T-helper 2 cell (primary cell): ENCODE measurements around the gene ASB9.
"Not testable (repeated sequence)": the region's sequence is repeated elsewhere in the genome, so short reads cannot be mapped to it uniquely, and the experiment has no call there.

Source experiments
- DNase-seq, 5 experiments: peaks; one replicate each; pipeline versions ENCODE4 v3.0.0 to v3.0.0-alpha.2; 2012 to 2022

The ASB9 gene

GRCh38 chrX:15240414-15240813 lies 29.5 kb downstream of the ASB9 start:
- DNase-seq, result no peak

GRCh38 chrX:15236146-15236545 lies 33.7 kb downstream of the ASB9 start:
- no peak for DNase-seq

- DNase-seq, result no peak
Observed at GRCh38 chrX:15235001-15235400, 34.9 kb downstream of the ASB9 start.

- no peak for DNase-seq
Observed at GRCh38 chrX:15233416-15234015, 36.4 kb downstream of the ASB9 start.

- no peak for DNase-seq
Observed at GRCh38 chrX:15224747-15225146, 45.1 kb downstream of the ASB9 start.

GRCh38 chrX:15221321-15221720 lies 48.6 kb downstream of the ASB9 start:
- no peak for DNase-seq

- DNase-seq, result no peak
Observed at GRCh38 chrX:15217161-15217560, 52.7 kb downstream of the ASB9 start.

- DNase-seq, result no peak
Observed at GRCh38 chrX:15216280-15216679, 53.6 kb downstream of the ASB9 start.

- no peak for DNase-seq
Observed at GRCh38 chrX:15215366-15215765, 54.5 kb downstream of the ASB9 start.

- no peak for DNase-seq
Observed at GRCh38 chrX:15214588-15214987, 55.3 kb downstream of the ASB9 start.

- DNase-seq, result no peak
Observed at GRCh38 chrX:15209096-15209495, 60.8 kb downstream of the ASB9 start.

- DNase-seq, result no peak
Observed at GRCh38 chrX:15207994-15208393, 61.9 kb downstream of the ASB9 start.

GRCh38 chrX:15207384-15207783 lies 62.5 kb downstream of the ASB9 start:
- DNase-seq, result no peak

- DNase-seq, result peak in 1 of 5 experiments; percentile 2
Observed at GRCh38 chrX:15206306-15206705, 63.6 kb downstream of the ASB9 start.

GRCh38 chrX:15204130-15204751 lies 65.6 kb downstream of the ASB9 start:
- peak in 1 of 5 experiments; percentile 82 for DNase-seq

- peak in 1 of 5 experiments; percentile 0 for DNase-seq
Observed at GRCh38 chrX:15203694-15204093, 66.2 kb downstream of the ASB9 start.

GRCh38 chrX:15202454-15203177 lies 67.3 kb downstream of the ASB9 start:
- DNase-seq, result peak in 1 of 5 experiments; percentile 52

GRCh38 chrX:15200871-15201270 lies 69.0 kb downstream of the ASB9 start:
- no peak for DNase-seq

GRCh38 chrX:15198608-15199202 lies 71.2 kb downstream of the ASB9 start:
- not testable (repeated sequence) for DNase-seq

- DNase-seq, result no peak
Observed at GRCh38 chrX:15194146-15194545, 75.7 kb downstream of the ASB9 start.
